Spleen (tissue), 13 donors: ENCODE data around the gene TTC9C. TPM values are rescaled to one million over a fixed set of nuclear protein-coding genes. Genes with fewer than 3 reads are reported as not detected.

ENCODE experiments used
- DNase-seq: peaks from one replicate; pipeline ENCODE4 v3.0.0-alpha.2; 2020
- H3K27ac ChIP-seq, 8 donors: fragments of 200-600 bp; sonication (generic) in 7 of 8; 1 replicate in 4 of 8; 2 replicates in 4 of 8; pipeline versions ENCODE4 v1.5.0 to v1.8.0; 2016 to 2021; ENCODE audit warnings: inconsistent platforms in 4 of 8, mild to moderate bottlenecking in 4 of 8, moderate library complexity in 1 of 8
- H3K27me3 ChIP-seq, 7 donors: fragments of 200-600 bp; sonication (generic) in 6 of 7; replicated peaks in 1 of 7; 1 replicate in 4 of 7; 2 replicates in 3 of 7; pipeline versions ENCODE4 v1.5.0 to v1.8.0; 2016 to 2021; ENCODE audit warnings: inconsistent platforms in 3 of 7, mild to moderate bottlenecking in 1 of 7
- H3K36me3 ChIP-seq, 6 donors: fragments of 200-600 bp; sonication (generic) in 5 of 6; 1 replicate in 4 of 6; 2 replicates in 2 of 6; pipeline versions ENCODE4 v1.5.0 to v1.8.0; 2016 to 2021; ENCODE audit warnings: inconsistent platforms in 2 of 6
- H3K4me1 ChIP-seq, 6 donors: fragments of 200-600 bp; sonication (generic) in 5 of 6; 1 replicate in 3 of 6; 2 replicates in 3 of 6; pipeline versions ENCODE4 v1.5.0 to v1.8.0; 2016 to 2021; ENCODE audit warnings: inconsistent platforms in 3 of 6
- H3K4me3 ChIP-seq, 8 donors: fragments of 200-600 bp; sonication (generic) in 7 of 8; 1 replicate in 4 of 8; 2 replicates in 4 of 8; pipeline versions ENCODE4 v1.5.0 to v1.8.0; 2016 to 2021; ENCODE audit warnings: inconsistent platforms in 4 of 8, mild to moderate bottlenecking in 4 of 8, moderate library complexity in 2 of 8
- H3K9me3 ChIP-seq, 8 donors: fragments of 200-600 bp; sonication (generic) in 7 of 8; 1 replicate in 4 of 8; 2 replicates in 4 of 8; pipeline versions ENCODE4 v1.5.0 to v1.8.0; 2016 to 2021; ENCODE audit warnings: inconsistent platforms in 4 of 8
- POLR2A ChIP-seq, 3 donors: fragments of 450-650 bp; IDR thresholded peaks; one replicate each; pipeline ENCODE4 v1.5.1; 2017; ENCODE audit warnings: antibody characterized with exemption in 3 of 3, mild to moderate bottlenecking in 1 of 3
- POLR2AphosphoS5 ChIP-seq, 3 donors: sonication (generic); formaldehyde crosslinking; IDR thresholded peaks; one replicate each; pipeline ENCODE4 v1.5.1; 2017; ENCODE audit warnings: antibody characterized with exemption in 3 of 3
- WGBS, 5 donors: extraction: QIAGEN DNeasy Blood & Tissue Kit in 3 of 5; methylation state at CpG; one replicate each; pipeline versions ENCODE4 v1.1.5 to v1.1.7; 2013 to 2018; 5-methylcytosine and 5-hydroxymethylcytosine counted together
- intact Hi-C: fragments of 100-400 bp; cut with DNase I; formaldehyde crosslinking; loops from one replicate; pipeline ENCODE4 v1.15.0; 2023; ENCODE audit warnings: low total_unique reads
- long read RNA-seq, 2 donors: transcript quantifications; one replicate each; lab custom pipeline, GENCODE V29; 2026
- polyA plus RNA-seq, 3 donors: library from polyadenylated mRNA; stranded (reverse); fragments of 200-250 nt; gene quantifications; one replicate each; pipeline ENCODE4 v1.2.1, GENCODE V29; 2013
- total RNA-seq, 7 donors: library from RNA; depleted of rRNA in 3 of 7; stranded (reverse); fragments of >200 nt in 3 of 7; fragmentation: NEBNext Ultra II Directional in 4 of 7; extraction: Animal tissue kit (Norgen Biotek cat#: 25700) in 4 of 7; gene quantifications; one replicate each; pipeline versions ENCODE4 v1.1.0 to v1.2.1, GENCODE V29; 2016 to 2021
- TF ChIP-seq, protein P1 (sequence below), 11 experiments: fragments of 200-600 bp in 7 of 11; fragments of 450-650 bp in 4 of 11; sonication (generic) in 4 of 11; IDR thresholded peaks in 8 of 11; conservative IDR thresholded peaks in 3 of 11; 1 replicate in 7 of 11; 2 replicates in 4 of 11; pipeline versions ENCODE4 v1.4.0 to v1.8.0; 2016 to 2021; ENCODE audit warnings: antibody characterized with exemption in 11 of 11, inconsistent platforms in 4 of 11, mild to moderate bottlenecking in 1 of 11
- donor health status: healthy with polysubstance abuse.
- donor health status: DM: no; HTN: no; CAD: no; lungs with moderate emphysema.
- donor health status: DM: no; HTN: no; CAD: no.
- donor health status: Bipolar disorder and iron deficiency.
- donor health status: healthy.
- donor health status: DM: no; HTN: no; CAD: no.
- donor health status: DM: yes; HTN: yes; CAD: no.

The TTC9C gene
- total RNA-seq (10 to 100 TPM; 25.4 to 47.1 (median 30.5) TPM), polyA plus RNA-seq (10 to 100 TPM; 27.8 to 35.6 (median 33.4) TPM)
- long read RNA-seq, donor 1, transcript TTC9C-206 (1 exons, 346 nt), result major isoform, 11 of 17 reads
- long read RNA-seq, donor 1, transcript TTC9C-202 (3 exons, 1,080 nt), result minor isoform, 5 of 17 reads
- long read RNA-seq, donor 1, partial matches to known transcripts, result 0 of 17 reads
- long read RNA-seq, donor 1, other reads (novel, unspliced or antisense), result 0 of 17 reads
- long read RNA-seq, donor 2, transcript TTC9C-202 (3 exons, 1,080 nt), result major isoform, 11 of 16 reads
- long read RNA-seq, donor 2, transcript TTC9C-206 (1 exons, 346 nt), result minor isoform, 5 of 16 reads
- long read RNA-seq, donor 2, partial matches to known transcripts, result 0 of 16 reads
- long read RNA-seq, donor 2, other reads (novel, unspliced or antisense), result 0 of 16 reads

DNA sequence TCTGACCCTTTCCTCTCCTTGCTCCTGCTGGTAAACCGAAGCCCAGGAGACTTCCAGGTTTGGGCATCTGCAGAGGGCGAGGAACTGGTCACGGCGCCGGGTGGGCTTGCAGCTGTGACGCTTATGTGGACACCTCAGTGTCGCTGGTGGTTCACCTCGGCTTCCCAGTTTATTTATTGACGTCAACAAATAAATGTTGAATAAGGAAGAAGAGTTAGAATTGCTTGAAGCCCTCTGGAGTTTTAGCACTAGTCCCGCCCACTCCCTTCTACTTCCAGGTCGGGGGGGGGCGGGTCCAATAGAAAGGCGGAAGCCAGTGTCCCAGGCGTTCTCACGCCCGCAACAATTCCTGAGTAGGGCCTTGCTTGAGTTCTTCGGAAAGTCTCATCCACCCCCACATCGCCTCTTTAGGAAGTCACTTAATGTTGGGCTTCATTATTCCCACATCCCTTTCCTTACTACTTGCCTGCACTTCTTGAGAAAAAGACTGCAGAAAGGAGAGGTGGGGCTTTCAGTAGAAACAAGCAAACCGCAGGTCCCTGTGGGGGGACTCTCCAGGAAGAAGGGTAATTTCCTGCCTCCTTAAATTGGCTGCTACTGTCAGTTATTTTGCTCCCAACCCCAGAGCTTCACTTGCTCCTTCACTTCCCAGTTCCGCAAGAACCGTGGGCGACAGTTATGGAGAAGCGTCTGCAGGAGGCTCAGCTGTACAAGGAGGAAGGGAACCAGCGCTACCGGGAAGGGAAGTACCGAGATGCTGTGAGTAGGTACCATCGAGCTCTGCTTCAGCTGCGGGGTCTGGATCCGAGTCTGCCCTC is at the start of gene TTC9C:
TSS of gene TTC9C (plus strand) at position 316 of the 818 bp plus-strand sequence. CDS start at position 679, 363 bp downstream.
- WGBS, 5 donors, result 0 to 1% (median 0%) methylated on average over 29 of the region's 29 CpGs
- Histone ChIP-seq H3K4me1 (peaks cover 30 to 81% (median 66%) of the 10 kb centered on the region in 6 donors), H3K9me3 (no peaks in the 10 kb centered on the region), H3K36me3 (peaks cover 0 to 46% (median 15%) of the 10 kb centered on the region in 6 donors), H3K27me3 (no peaks in the 10 kb centered on the region), H3K4me3 (peak within 1 kb of the TSS; percentile 73 to 99 (median 94)), H3K27ac (peak within 1 kb of the TSS; percentile 78 to 98 (median 96))
- intact Hi-C loops, result no loop called here
- DNase-seq, result peak; percentile 94
- peak; percentile 68 to 96 (median 87) for TF ChIP-seq POLR2AphosphoS5 (IDR thresholded peaks at IDR 0.05)
- peak in 1 of 3 donors; percentile 70 for TF ChIP-seq POLR2A (IDR thresholded peaks at IDR 0.05)
- TF ChIP-seq, protein P1, sequence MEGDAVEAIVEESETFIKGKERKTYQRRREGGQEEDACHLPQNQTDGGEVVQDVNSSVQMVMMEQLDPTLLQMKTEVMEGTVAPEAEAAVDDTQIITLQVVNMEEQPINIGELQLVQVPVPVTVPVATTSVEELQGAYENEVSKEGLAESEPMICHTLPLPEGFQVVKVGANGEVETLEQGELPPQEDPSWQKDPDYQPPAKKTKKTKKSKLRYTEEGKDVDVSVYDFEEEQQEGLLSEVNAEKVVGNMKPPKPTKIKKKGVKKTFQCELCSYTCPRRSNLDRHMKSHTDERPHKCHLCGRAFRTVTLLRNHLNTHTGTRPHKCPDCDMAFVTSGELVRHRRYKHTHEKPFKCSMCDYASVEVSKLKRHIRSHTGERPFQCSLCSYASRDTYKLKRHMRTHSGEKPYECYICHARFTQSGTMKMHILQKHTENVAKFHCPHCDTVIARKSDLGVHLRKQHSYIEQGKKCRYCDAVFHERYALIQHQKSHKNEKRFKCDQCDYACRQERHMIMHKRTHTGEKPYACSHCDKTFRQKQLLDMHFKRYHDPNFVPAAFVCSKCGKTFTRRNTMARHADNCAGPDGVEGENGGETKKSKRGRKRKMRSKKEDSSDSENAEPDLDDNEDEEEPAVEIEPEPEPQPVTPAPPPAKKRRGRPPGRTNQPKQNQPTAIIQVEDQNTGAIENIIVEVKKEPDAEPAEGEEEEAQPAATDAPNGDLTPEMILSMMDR (IDR thresholded peaks at IDR 0.05 in 8 of 11, conservative IDR thresholded peaks at IDR 0.05 in 3 of 11), result no peak

DNA sequence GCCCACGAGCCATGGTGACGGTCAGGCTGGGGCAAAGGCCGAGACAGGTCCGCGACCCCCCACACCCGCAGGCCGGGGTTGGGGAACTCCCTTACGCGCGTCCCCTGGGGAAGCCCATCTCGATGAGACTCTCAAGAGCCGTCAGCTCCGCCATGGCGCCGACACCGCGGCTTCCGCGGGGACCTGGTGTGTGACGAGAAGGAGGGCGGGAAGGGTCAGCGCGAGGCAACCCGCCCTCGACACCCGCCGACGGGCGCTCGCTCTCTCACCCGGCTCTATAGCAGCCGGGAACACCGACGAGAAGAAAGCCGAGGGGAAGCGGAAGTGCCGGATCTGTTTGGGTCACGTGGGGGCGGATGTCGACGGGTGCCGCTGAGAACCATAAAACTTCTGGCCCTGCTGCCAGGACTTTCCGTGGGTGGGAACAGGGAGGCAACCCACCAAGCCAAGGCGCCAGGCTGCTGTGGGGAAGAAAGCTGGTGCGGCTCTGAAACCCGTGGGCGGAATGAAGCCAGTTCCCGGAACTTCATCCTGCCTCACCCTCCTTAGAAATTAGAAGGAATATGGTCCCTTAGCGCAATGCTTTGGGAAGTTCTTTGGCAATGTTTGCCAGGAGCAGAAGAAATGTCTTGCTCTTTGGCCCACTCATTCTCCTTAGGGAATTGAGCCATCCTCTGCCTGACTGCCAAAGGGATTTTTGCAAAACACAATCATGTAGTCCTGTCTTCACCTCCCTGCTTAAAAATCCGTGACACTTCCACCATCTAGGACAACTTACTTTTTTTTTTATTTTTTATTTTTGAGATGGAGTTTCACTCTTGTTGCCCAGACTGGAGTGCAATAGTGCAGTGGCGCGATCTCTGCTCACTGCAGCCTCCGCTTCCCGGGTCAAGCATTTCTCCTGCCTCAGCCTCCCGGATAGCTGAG is 49.3 kb upstream of the TTC9C start, which contains the start of gene UBXN1:
TSS of gene UBXN1 (minus strand) at position 304 of the 927 bp plus-strand sequence. CDS start at position 154, 150 bp downstream.
- Histone ChIP-seq H3K27me3 (no peaks in the 10 kb centered on the region), H3K4me3 (peak within 1 kb of the TSS; percentile 77 to 99 (median 96)), H3K36me3 (peaks cover 0 to 41% (median 31%) of the 10 kb centered on the region in 6 donors), H3K9me3 (no peaks in the 10 kb centered on the region), H3K4me1 (peaks cover 17 to 66% (median 37%) of the 10 kb centered on the region in 6 donors), H3K27ac (peak within 1 kb of the TSS; percentile 76 to 96 (median 92))
- intact Hi-C loops, result loop anchor here (10.0 kb wide), 1 partner anchor 84 kb away; the partner anchor contains the start of gene TUT1
- WGBS, 5 donors, result 9 to 20% (median 9%) methylated on average over 21 to 55 of the region's 55 CpGs
- TF ChIP-seq, protein P1 (IDR thresholded peaks at IDR 0.05 in 8 of 11, conservative IDR thresholded peaks at IDR 0.05 in 3 of 11), result peak in 1 of 11 experiments; percentile 6
- TF ChIP-seq POLR2AphosphoS5 (IDR thresholded peaks at IDR 0.05) (peak; percentile 93 to 95 (median 95)), POLR2A (IDR thresholded peaks at IDR 0.05) (no peak)
- peak; percentile 96 for DNase-seq

GRCh38 chr11:62680825-62681240 is 47.5 kb upstream of the TTC9C start:
- H3K36me3 ChIP-seq, result peaks cover 0 to 23% (median 20%) of the 10 kb centered on the region in 6 donors
- H3K4me1 ChIP-seq, result peaks cover 17 to 49% (median 34%) of the 10 kb centered on the region in 6 donors
- DNase-seq, result no peak
- H3K9me3 ChIP-seq, result no peaks in the 10 kb centered on the region
- intact Hi-C loops, result no loop called here
- H3K4me3 ChIP-seq, result no peak overlapping the region
- 44 to 70% (median 59%) methylated on average over 4 of the region's 4 CpGs for WGBS, 5 donors
- H3K27ac ChIP-seq, result peak overlapping the region in 3 of 8 donors; percentile 19 to 64 (median 26)
- no peaks in the 10 kb centered on the region for H3K27me3 ChIP-seq
- TF ChIP-seq, protein P1 (IDR thresholded peaks at IDR 0.05 in 8 of 11, conservative IDR thresholded peaks at IDR 0.05 in 3 of 11), result peak in 10 of 11 experiments; percentile 10 to 59 (median 47)
- TF ChIP-seq POLR2A (IDR thresholded peaks at IDR 0.05), result no peak
